ENCODE measurements around the gene ISCU. TPM values are rescaled to one million over a fixed set of nuclear protein-coding genes. Genes with fewer than 3 reads are reported as not detected.
"Not testable (repeated sequence)": the region's sequence is repeated elsewhere in the genome, so short reads cannot be mapped to it uniquely, and the experiment has no call there.

The ISCU gene
- total RNA-seq, 1 donor from 2014 or later: 103 TPM

DNA sequence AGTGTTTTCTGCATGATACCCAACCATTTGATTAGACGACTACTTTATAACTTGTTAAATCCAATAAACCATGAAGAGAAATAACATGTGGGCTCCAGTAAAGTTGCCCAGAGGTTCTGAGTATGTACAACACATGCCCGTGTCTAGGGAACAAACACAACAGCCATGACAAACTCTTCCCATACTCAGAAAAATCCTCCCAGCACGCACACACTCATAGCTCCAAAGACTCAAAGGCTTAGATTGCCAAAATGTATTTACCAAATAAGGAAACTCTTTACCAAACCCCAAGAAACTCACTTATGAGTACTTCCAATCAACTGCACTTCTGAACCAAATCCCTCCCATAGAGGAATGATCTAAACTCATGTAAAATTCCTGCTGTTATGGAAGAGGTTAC is 18.7 kb upstream of the ISCU start:
- no peak for TF ChIP-seq CTCF (IDR thresholded peaks at IDR 0.05)
- Mint-ChIP-seq H3K27me3 (ENCODE audit: unreplicated experiment) (no peaks in the 10 kb centered on the region), H3K9me3 (ENCODE audit: unreplicated experiment) (no peaks in the 10 kb centered on the region), H3K36me3 (ENCODE audit: unreplicated experiment) (peaks cover 38% of the 10 kb centered on the region), H3K4me1 (ENCODE audit: unreplicated experiment) (peaks cover 7% of the 10 kb centered on the region), H3K4me3 (ENCODE audit: unreplicated experiment) (no peak overlapping the region), H3K27ac (ENCODE audit: unreplicated experiment) (no peak overlapping the region)
- no peak for DNase-seq (ENCODE audit: extremely low spot score, unreplicated experiment)

DNA sequence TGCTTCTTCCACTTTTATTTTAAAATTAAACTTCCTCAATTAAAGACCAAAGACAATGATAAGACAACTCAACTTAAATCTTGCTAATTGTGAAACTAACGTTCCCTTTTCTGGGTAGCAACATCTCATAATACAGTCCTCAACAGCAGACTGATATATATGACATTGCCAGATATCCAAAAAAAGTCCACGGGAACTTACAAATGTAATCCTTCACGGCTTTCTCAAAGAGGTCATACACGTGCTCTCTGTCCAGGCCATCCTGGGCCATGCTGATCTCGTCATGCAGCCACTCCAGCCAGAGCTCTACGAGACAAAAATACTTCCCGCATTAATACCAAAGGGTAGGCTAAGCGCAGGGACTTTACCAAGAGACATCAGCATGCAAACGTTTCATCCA is 14.7 kb upstream of the ISCU start:
- Mint-ChIP-seq H3K36me3 (ENCODE audit: unreplicated experiment) (peaks cover 34% of the 10 kb centered on the region), H3K4me3 (ENCODE audit: unreplicated experiment) (no peak overlapping the region), H3K4me1 (ENCODE audit: unreplicated experiment) (peaks cover 23% of the 10 kb centered on the region), H3K9me3 (ENCODE audit: unreplicated experiment) (no peaks in the 10 kb centered on the region), H3K27me3 (ENCODE audit: unreplicated experiment) (no peaks in the 10 kb centered on the region), H3K27ac (ENCODE audit: unreplicated experiment) (no peak overlapping the region)
- no peak for DNase-seq (ENCODE audit: extremely low spot score, unreplicated experiment)
- TF ChIP-seq CTCF (IDR thresholded peaks at IDR 0.05): no peak

- Mint-ChIP-seq H3K9me3 (ENCODE audit: unreplicated experiment) (no peaks in the 10 kb centered on the region), H3K27ac (ENCODE audit: unreplicated experiment) (no peak overlapping the region), H3K27me3 (ENCODE audit: unreplicated experiment) (no peaks in the 10 kb centered on the region), H3K36me3 (ENCODE audit: unreplicated experiment) (peaks cover 24% of the 10 kb centered on the region), H3K4me1 (ENCODE audit: unreplicated experiment) (peaks cover 27% of the 10 kb centered on the region), H3K4me3 (ENCODE audit: unreplicated experiment) (no peak overlapping the region)
- no peak for TF ChIP-seq CTCF (IDR thresholded peaks at IDR 0.05)
- DNase-seq (ENCODE audit: extremely low spot score, unreplicated experiment): no peak
Measured at GRCh38 chr12:108548954-108549521, 13.4 kb upstream of the ISCU start.

GRCh38 chr12:108551535-108551934 is 10.9 kb upstream of the ISCU start:
- no peak overlapping the region for H3K4me3 Mint-ChIP-seq (ENCODE audit: unreplicated experiment)
- peaks cover 14% of the 10 kb centered on the region for H3K36me3 Mint-ChIP-seq (ENCODE audit: unreplicated experiment)
- H3K27me3 Mint-ChIP-seq (ENCODE audit: unreplicated experiment): no peaks in the 10 kb centered on the region
- no peak for TF ChIP-seq CTCF (IDR thresholded peaks at IDR 0.05)
- no peaks in the 10 kb centered on the region for H3K9me3 Mint-ChIP-seq (ENCODE audit: unreplicated experiment)
- DNase-seq (ENCODE audit: extremely low spot score, unreplicated experiment): no peak
- H3K4me1 Mint-ChIP-seq (ENCODE audit: unreplicated experiment): peaks cover 31% of the 10 kb centered on the region
- peak overlapping the region; percentile 17 for H3K27ac Mint-ChIP-seq (ENCODE audit: unreplicated experiment)

GRCh38 chr12:108553799-108554198 is 8.6 kb upstream of the ISCU start:
- H3K27me3 Mint-ChIP-seq (ENCODE audit: unreplicated experiment): no peaks in the 10 kb centered on the region
- peaks cover 4% of the 10 kb centered on the region for H3K36me3 Mint-ChIP-seq (ENCODE audit: unreplicated experiment)
- no peak overlapping the region for H3K4me3 Mint-ChIP-seq (ENCODE audit: unreplicated experiment)
- peaks cover 38% of the 10 kb centered on the region for H3K4me1 Mint-ChIP-seq (ENCODE audit: unreplicated experiment)
- no peak overlapping the region for H3K27ac Mint-ChIP-seq (ENCODE audit: unreplicated experiment)
- TF ChIP-seq CTCF (IDR thresholded peaks at IDR 0.05): no peak
- H3K9me3 Mint-ChIP-seq (ENCODE audit: unreplicated experiment): no peaks in the 10 kb centered on the region
- DNase-seq (ENCODE audit: extremely low spot score, unreplicated experiment): no peak

- H3K27me3 Mint-ChIP-seq (ENCODE audit: unreplicated experiment); H3K36me3 Mint-ChIP-seq (ENCODE audit: unreplicated experiment); H3K9me3 Mint-ChIP-seq (ENCODE audit: unreplicated experiment); DNase-seq (ENCODE audit: extremely low spot score, unreplicated experiment); H3K4me3 Mint-ChIP-seq (ENCODE audit: unreplicated experiment); H3K27ac Mint-ChIP-seq (ENCODE audit: unreplicated experiment): not testable (repeated sequence)
- peaks cover 51% of the 10 kb centered on the region for H3K4me1 Mint-ChIP-seq (ENCODE audit: unreplicated experiment)
Measured at GRCh38 chr12:108555383-108555782, 7.0 kb upstream of the ISCU start.

Data from osteocyte (in vitro differentiated cells).